Measurements from ENCODE around the gene RPTOR. TPM values are rescaled to one million over a fixed set of nuclear protein-coding genes. Genes with fewer than 3 reads are reported as not detected.

Gene RPTOR
- polyA plus RNA-seq, 4 donors = 3.2 to 16.5 (median 10.1) TPM

DNA sequence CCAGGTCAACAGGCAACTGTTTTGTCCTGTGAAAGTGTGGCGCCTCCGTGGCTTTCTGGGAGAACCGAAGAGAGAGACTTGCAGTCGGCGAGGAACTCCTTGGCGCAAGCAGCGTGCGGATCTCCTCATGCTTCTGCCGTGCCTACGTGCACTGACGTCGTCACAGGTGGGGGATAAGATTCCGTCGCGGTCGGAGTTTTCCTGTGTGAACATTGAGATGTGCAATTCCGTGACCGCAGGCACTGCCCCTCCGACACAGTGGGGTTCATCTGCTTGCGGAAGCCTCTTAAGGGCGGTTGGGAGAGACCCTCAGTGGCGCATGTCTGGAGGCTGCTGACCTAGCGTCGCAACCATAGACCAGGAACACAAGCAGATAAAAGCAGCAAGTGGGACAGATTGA is 234.7 kb downstream of the RPTOR start:
- DNase-seq = no peak
- Histone ChIP-seq H3K9me3 (ENCODE audit: control insufficient read depth in 2 of 2, insufficient read depth in 1 of 2, low read depth in 1 of 2, low read length in 1 of 2) (no peaks in the 10 kb centered on the region), H3K4me1 (ENCODE audit: control insufficient read depth in 3 of 3, insufficient read depth in 2 of 3, low read depth in 1 of 3, low read length in 2 of 3) (peaks cover 2 to 14% (median 3%) of the 10 kb centered on the region in 3 donors), H3K36me3 (ENCODE audit: control insufficient read depth in 3 of 3, insufficient read depth in 2 of 3, low read depth in 1 of 3, low read length in 3 of 3) (peaks cover 0 to 45% (median 0%) of the 10 kb centered on the region in 3 donors), H3K27me3 (ENCODE audit: control insufficient read depth in 3 of 3, insufficient read depth in 3 of 3, low read length in 3 of 3) (no peaks in the 10 kb centered on the region), H3K27ac (ENCODE audit: low read depth in 1 of 3, low read length in 2 of 3) (no peak overlapping the region), H3K4me3 (ENCODE audit: low read depth in 1 of 3, low read length in 3 of 3) (no peak overlapping the region)
- no peak for FAIRE-seq
- WGBS, 3 donors = 98% methylated on average over 24 of the region's 24 CpGs

DNA sequence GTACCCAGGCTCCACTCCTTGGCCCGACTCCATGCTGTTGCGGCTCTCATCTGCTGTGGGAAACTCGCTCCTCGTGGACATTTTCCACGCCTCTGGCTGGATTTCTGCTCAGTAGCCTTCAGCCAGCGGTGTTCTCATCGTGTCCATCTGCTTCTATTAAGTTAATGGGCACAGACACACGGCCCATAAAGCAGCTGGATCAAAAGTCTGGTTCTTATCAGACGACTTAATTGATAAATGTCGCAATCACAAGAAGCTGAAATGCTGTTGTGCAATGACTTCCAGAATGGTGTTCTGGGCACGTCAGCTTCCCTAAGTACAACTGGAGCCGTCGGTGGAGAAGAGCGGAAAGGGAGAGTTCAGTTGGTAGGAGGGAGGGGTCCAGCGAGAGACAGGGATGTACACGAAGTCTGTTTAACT is 235.3 kb downstream of the RPTOR start:
- WGBS, 3 donors = 18 to 45% (median 32%) methylated on average over 16 of the region's 16 CpGs
- DNase-seq (peak; percentile 67 to 92), FAIRE-seq (no peak)
- H3K4me1 ChIP-seq (ENCODE audit: control insufficient read depth in 3 of 3, insufficient read depth in 2 of 3, low read depth in 1 of 3, low read length in 2 of 3) = peaks cover 2 to 14% (median 3%) of the 10 kb centered on the region in 3 donors
- H3K27me3 ChIP-seq (ENCODE audit: control insufficient read depth in 3 of 3, insufficient read depth in 3 of 3, low read length in 3 of 3) = no peaks in the 10 kb centered on the region
- H3K36me3 ChIP-seq (ENCODE audit: control insufficient read depth in 3 of 3, insufficient read depth in 2 of 3, low read depth in 1 of 3, low read length in 3 of 3) = peaks cover 0 to 39% (median 0%) of the 10 kb centered on the region in 3 donors
- no peak overlapping the region for H3K4me3 ChIP-seq (ENCODE audit: low read depth in 1 of 3, low read length in 3 of 3)
- H3K9me3 ChIP-seq (ENCODE audit: control insufficient read depth in 2 of 2, insufficient read depth in 1 of 2, low read depth in 1 of 2, low read length in 1 of 2) = no peaks in the 10 kb centered on the region
- H3K27ac ChIP-seq (ENCODE audit: low read depth in 1 of 3, low read length in 2 of 3) = peak overlapping the region in 2 of 3 donors; percentile 13 to 77

DNA sequence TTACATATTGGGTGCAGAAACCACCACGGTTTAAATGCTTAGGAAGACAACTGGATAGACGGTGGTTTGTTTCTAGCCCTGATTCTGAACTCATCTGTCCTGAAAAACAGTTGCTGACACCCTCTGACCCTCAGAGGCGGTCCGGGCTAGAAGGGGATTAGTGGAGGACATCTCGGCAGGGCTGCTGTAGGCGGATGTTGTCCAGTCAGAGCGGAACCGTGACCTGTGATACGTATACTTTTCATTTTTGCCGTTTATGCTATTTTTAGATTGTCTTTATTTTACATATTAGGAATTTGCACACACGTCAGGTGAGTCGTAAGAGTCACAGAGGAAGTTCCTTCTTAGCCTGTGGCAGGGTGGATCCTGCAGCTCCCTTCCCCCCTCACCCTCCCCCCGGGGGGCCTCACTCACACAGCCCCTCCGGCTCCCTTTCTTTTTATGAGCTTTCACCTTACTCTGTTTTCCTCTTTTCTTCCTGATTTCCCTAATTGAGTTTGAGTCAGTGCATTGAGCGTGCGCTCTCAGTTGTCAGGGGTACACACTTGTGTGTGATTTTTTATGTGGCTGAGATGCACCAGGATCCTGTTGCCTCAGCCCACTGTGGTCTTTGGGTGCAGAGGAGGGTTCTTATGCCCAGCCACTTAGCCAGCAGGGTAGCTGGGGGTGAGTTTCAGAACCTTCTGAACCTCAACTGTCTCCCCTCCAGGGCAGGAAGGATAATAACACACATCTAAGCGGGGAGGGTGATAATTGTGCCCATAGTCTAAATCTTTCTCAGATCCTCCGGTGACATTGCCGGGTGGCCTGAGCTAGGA is 236.0 kb downstream of the RPTOR start:
- 45 to 55% (median 53%) methylated on average over 19 of the region's 19 CpGs for WGBS, 3 donors
- Histone ChIP-seq H3K4me3 (ENCODE audit: low read depth in 1 of 3, low read length in 3 of 3) (no peak overlapping the region), H3K27me3 (ENCODE audit: control insufficient read depth in 3 of 3, insufficient read depth in 3 of 3, low read length in 3 of 3) (no peaks in the 10 kb centered on the region), H3K4me1 (ENCODE audit: control insufficient read depth in 3 of 3, insufficient read depth in 2 of 3, low read depth in 1 of 3, low read length in 2 of 3) (peaks cover 2 to 14% (median 3%) of the 10 kb centered on the region in 3 donors), H3K36me3 (ENCODE audit: control insufficient read depth in 3 of 3, insufficient read depth in 2 of 3, low read depth in 1 of 3, low read length in 3 of 3) (peaks cover 0 to 36% (median 0%) of the 10 kb centered on the region in 3 donors), H3K27ac (ENCODE audit: low read depth in 1 of 3, low read length in 2 of 3) (peak overlapping the region; percentile 13 to 80 (median 14)), H3K9me3 (ENCODE audit: control insufficient read depth in 2 of 2, insufficient read depth in 1 of 2, low read depth in 1 of 2, low read length in 1 of 2) (no peaks in the 10 kb centered on the region)
- no peak for FAIRE-seq
- DNase-seq = no peak

DNA sequence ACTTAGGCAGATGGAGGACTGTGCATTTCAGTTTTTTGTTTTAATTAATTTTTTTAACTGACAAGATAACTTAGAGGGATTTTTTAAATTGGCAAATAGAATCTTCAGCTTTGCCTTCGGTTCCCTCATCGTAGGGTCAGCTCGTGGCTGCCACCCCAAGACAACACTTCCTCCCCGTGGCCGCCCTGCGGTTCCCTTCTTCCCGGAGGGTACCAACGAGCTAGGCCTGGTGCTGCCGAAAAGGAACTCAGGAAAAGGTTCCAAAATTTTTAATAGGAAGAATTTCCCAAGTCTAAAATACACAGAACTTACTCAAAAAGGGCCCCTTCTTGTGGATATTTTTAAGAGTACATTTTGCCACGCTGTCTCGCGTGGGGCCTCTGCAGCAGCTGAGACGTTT is 236.6 kb downstream of the RPTOR start:
- no peak overlapping the region for H3K4me3 ChIP-seq (ENCODE audit: low read depth in 1 of 3, low read length in 3 of 3)
- H3K27ac ChIP-seq (ENCODE audit: low read depth in 1 of 3, low read length in 2 of 3) = peak overlapping the region in 2 of 3 donors; percentile 14 to 80
- H3K27me3 ChIP-seq (ENCODE audit: control insufficient read depth in 3 of 3, insufficient read depth in 3 of 3, low read length in 3 of 3) = no peaks in the 10 kb centered on the region
- H3K9me3 ChIP-seq (ENCODE audit: control insufficient read depth in 2 of 2, insufficient read depth in 1 of 2, low read depth in 1 of 2, low read length in 1 of 2) = no peaks in the 10 kb centered on the region
- WGBS, 3 donors = 76 to 93% (median 81%) methylated on average over 13 of the region's 13 CpGs
- no peak for FAIRE-seq
- H3K36me3 ChIP-seq (ENCODE audit: control insufficient read depth in 3 of 3, insufficient read depth in 2 of 3, low read depth in 1 of 3, low read length in 3 of 3) = peaks cover 0 to 36% (median 0%) of the 10 kb centered on the region in 3 donors
- peaks cover 2 to 14% (median 3%) of the 10 kb centered on the region in 3 donors for H3K4me1 ChIP-seq (ENCODE audit: control insufficient read depth in 3 of 3, insufficient read depth in 2 of 3, low read depth in 1 of 3, low read length in 2 of 3)
- no peak for DNase-seq

DNA sequence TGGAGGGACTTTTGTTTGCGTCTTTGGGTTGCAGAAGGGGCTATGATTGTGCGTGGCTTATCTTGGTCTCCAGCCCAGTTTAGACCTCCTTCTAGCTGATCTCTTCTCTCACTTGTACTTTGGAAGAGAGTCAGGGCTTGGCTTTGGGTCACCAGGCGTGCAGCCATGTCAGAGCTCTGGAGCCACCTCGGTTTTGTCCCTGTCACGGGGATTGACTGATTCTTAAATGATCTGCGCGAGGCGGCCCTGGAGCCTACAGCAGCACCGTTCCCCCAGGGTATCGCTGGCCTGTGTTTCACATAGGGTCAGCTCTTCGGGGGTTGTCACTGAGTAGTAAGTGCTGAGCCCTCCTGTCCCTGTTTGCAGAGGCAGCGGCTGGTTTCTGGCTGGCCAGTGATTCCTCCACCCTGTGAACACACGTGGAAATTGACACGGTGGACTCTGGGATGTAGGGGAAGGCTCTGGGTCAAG is 237.2 kb downstream of the RPTOR start:
- no peak for DNase-seq
- Histone ChIP-seq H3K27me3 (ENCODE audit: control insufficient read depth in 3 of 3, insufficient read depth in 3 of 3, low read length in 3 of 3) (no peaks in the 10 kb centered on the region), H3K36me3 (ENCODE audit: control insufficient read depth in 3 of 3, insufficient read depth in 2 of 3, low read depth in 1 of 3, low read length in 3 of 3) (peaks cover 0 to 36% (median 0%) of the 10 kb centered on the region in 3 donors), H3K4me1 (ENCODE audit: control insufficient read depth in 3 of 3, insufficient read depth in 2 of 3, low read depth in 1 of 3, low read length in 2 of 3) (peaks cover 2 to 14% (median 3%) of the 10 kb centered on the region in 3 donors), H3K27ac (ENCODE audit: low read depth in 1 of 3, low read length in 2 of 3) (peak overlapping the region in 1 of 3 donors; percentile 42), H3K4me3 (ENCODE audit: low read depth in 1 of 3, low read length in 3 of 3) (no peak overlapping the region), H3K9me3 (ENCODE audit: control insufficient read depth in 2 of 2, insufficient read depth in 1 of 2, low read depth in 1 of 2, low read length in 1 of 2) (no peaks in the 10 kb centered on the region)
- 83 to 89% (median 87%) methylated on average over 14 of the region's 14 CpGs for WGBS, 3 donors
- FAIRE-seq = no peak

DNA sequence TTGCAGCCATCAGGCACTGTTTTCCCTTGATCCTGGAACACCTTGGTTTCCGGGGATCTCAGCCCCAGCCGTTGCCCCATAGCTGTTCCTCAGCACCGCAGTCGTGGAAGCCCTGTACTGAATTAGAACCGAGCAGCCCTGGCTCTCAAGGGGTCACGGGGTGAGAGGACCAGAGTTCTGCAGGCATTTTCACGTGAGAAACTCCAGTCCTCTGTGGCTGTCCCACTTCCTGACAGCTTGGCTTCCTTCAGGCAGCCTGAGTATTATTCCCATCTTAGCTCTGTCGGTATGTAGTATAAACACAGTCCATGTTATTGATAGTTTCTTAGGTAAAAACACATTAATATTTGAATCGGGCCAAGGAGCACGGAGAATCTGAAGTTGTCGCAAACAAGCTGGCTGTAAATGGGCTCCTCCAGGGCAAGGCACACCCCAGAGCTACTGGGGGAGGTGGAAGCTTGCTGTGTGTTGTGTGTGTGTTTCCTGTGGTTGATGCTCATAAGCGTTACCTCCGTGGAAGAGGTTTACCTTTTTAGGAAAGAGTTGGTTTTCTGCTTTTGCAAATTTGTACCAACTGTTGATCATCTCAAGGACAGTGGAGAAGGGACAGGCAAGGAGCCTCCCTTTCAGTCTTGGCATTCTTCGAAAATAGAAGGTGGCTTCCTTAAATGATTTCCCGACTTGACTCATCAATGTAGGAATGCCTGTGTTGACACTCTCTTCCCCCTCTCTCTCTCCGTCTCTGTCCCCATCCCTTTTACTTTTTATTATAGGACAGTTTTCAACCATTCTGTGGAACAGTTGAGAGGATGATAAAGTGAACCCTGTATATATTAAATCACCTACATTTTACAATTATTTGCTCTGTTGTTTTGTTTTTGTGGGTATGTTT is 238.1 kb downstream of the RPTOR start:
- Histone ChIP-seq H3K9me3 (ENCODE audit: control insufficient read depth in 2 of 2, insufficient read depth in 1 of 2, low read depth in 1 of 2, low read length in 1 of 2) (no peaks in the 10 kb centered on the region), H3K4me1 (ENCODE audit: control insufficient read depth in 3 of 3, insufficient read depth in 2 of 3, low read depth in 1 of 3, low read length in 2 of 3) (peaks cover 2 to 14% (median 3%) of the 10 kb centered on the region in 3 donors), H3K27me3 (ENCODE audit: control insufficient read depth in 3 of 3, insufficient read depth in 3 of 3, low read length in 3 of 3) (no peaks in the 10 kb centered on the region), H3K4me3 (ENCODE audit: low read depth in 1 of 3, low read length in 3 of 3) (no peak overlapping the region), H3K36me3 (ENCODE audit: control insufficient read depth in 3 of 3, insufficient read depth in 2 of 3, low read depth in 1 of 3, low read length in 3 of 3) (peaks cover 0 to 36% (median 0%) of the 10 kb centered on the region in 3 donors), H3K27ac (ENCODE audit: low read depth in 1 of 3, low read length in 2 of 3) (peak overlapping the region in 1 of 3 donors; percentile 46)
- FAIRE-seq (no peak), DNase-seq (peak in 1 of 2 donors; percentile 35)
- 48 to 77% (median 62%) methylated on average over 16 of the region's 16 CpGs for WGBS, 3 donors

DNA sequence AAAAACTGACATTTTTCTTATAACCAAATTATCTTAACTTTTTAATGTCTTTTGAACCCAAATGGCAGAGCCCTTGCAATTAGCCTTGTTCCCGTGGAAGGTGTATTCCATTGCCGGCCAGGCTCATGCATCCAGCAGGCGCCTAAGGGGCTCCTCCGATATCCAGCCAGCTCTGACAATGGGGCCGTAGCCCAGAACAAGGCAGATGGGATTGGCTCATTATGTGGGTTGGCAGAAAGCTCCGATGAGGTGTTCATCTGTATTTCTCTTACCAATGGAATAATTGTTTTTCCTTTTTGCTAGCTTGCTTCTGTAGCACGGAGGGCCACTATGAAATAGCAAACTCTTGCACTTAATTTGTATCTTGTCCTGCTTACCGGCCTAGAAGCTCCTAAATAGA is 238.8 kb downstream of the RPTOR start:
- H3K4me3 ChIP-seq (ENCODE audit: low read depth in 1 of 3, low read length in 3 of 3) = no peak overlapping the region
- no peak overlapping the region for H3K27ac ChIP-seq (ENCODE audit: low read depth in 1 of 3, low read length in 2 of 3)
- no peaks in the 10 kb centered on the region for H3K9me3 ChIP-seq (ENCODE audit: control insufficient read depth in 2 of 2, insufficient read depth in 1 of 2, low read depth in 1 of 2, low read length in 1 of 2)
- H3K27me3 ChIP-seq (ENCODE audit: control insufficient read depth in 3 of 3, insufficient read depth in 3 of 3, low read length in 3 of 3) = no peaks in the 10 kb centered on the region
- H3K4me1 ChIP-seq (ENCODE audit: control insufficient read depth in 3 of 3, insufficient read depth in 2 of 3, low read depth in 1 of 3, low read length in 2 of 3) = peaks cover 2 to 14% (median 3%) of the 10 kb centered on the region in 3 donors
- H3K36me3 ChIP-seq (ENCODE audit: control insufficient read depth in 3 of 3, insufficient read depth in 2 of 3, low read depth in 1 of 3, low read length in 3 of 3) = peaks cover 0 to 34% (median 0%) of the 10 kb centered on the region in 3 donors
- 82 to 97% (median 93%) methylated on average over 8 of the region's 8 CpGs for WGBS, 3 donors
- FAIRE-seq = no peak
- no peak for DNase-seq

DNA sequence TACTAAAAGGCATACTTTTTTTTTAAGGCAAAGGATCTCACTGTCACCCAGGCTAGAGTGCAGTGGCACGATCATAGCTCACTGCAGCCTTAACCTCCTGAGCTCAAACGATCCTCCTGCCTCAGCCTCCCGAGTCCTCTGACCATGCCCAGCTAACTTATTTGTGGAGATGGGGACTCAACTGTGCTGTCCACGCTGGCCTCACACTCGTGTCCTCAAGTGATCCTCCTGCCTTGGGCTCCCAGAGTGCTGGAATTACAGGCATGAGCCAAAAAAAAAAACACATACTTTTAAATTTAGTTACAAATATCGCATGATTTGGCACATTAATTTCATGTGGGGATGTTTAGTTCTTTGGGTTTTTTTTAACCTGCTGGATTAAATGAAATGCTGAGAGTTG is 239.3 kb downstream of the RPTOR start:
- Histone ChIP-seq H3K4me3 (ENCODE audit: low read depth in 1 of 3, low read length in 3 of 3) (no peak overlapping the region), H3K9me3 (ENCODE audit: control insufficient read depth in 2 of 2, insufficient read depth in 1 of 2, low read depth in 1 of 2, low read length in 1 of 2) (no peaks in the 10 kb centered on the region), H3K4me1 (ENCODE audit: control insufficient read depth in 3 of 3, insufficient read depth in 2 of 3, low read depth in 1 of 3, low read length in 2 of 3) (peaks cover 2 to 14% (median 3%) of the 10 kb centered on the region in 3 donors), H3K27ac (ENCODE audit: low read depth in 1 of 3, low read length in 2 of 3) (peak overlapping the region in 1 of 3 donors; percentile 12), H3K36me3 (ENCODE audit: control insufficient read depth in 3 of 3, insufficient read depth in 2 of 3, low read depth in 1 of 3, low read length in 3 of 3) (peaks cover 0 to 30% (median 0%) of the 10 kb centered on the region in 3 donors), H3K27me3 (ENCODE audit: control insufficient read depth in 3 of 3, insufficient read depth in 3 of 3, low read length in 3 of 3) (no peaks in the 10 kb centered on the region)
- no peak for DNase-seq
- 76 to 96% (median 94%) methylated on average over 6 of the region's 6 CpGs for WGBS, 3 donors
- no peak for FAIRE-seq

All from small intestine (tissue), 7 donors.